Aorta (tissue), 5 donors: Measurements from ENCODE around the gene DCAF8. TPM values are rescaled to one million over a fixed set of nuclear protein-coding genes. Genes with fewer than 3 reads are reported as not detected.

Source experiments
- ATAC-seq: fragments of 200-7000 bp; cut with Tn5 transposase; one replicate; pipeline ENCODE4 v1.9.1; 2022; ENCODE audit warnings: moderate library complexity; ENCODE audit not compliant: low FRiP score
- DNase-seq, 2 donors: peaks; one replicate each; pipeline ENCODE4 v3.0.0-alpha.2; 2020
- H3K27ac ChIP-seq, 2 donors: one replicate each; pipeline ENCODE4 v1.5.1; 2013; ENCODE audit warnings: low read length in 2 of 2, mild to moderate bottlenecking in 2 of 2, moderate library complexity in 2 of 2, control low read depth in 1 of 2, inconsistent platforms in 1 of 2, low read depth in 1 of 2
- H3K27me3 ChIP-seq, 2 donors: one replicate each; pipeline ENCODE4 v1.6.1; 2013; ENCODE audit warnings: control low read depth in 1 of 2, low read length in 1 of 2, mild to moderate bottlenecking in 1 of 2, moderate library complexity in 1 of 2; ENCODE audit not compliant: insufficient read depth in 2 of 2, control insufficient read depth in 1 of 2
- H3K36me3 ChIP-seq, 2 donors: one replicate each; pipeline ENCODE4 v1.6.1; 2013; ENCODE audit warnings: control low read depth in 1 of 2, low read length in 1 of 2, mild to moderate bottlenecking in 1 of 2; ENCODE audit not compliant: insufficient read depth in 2 of 2, control insufficient read depth in 1 of 2
- H3K4me1 ChIP-seq, 2 donors: one replicate each; pipeline ENCODE4 v1.6.1; 2013; ENCODE audit warnings: low read length in 2 of 2, control low read depth in 1 of 2, mild to moderate bottlenecking in 1 of 2, moderate library complexity in 1 of 2; ENCODE audit not compliant: insufficient read depth in 2 of 2, control insufficient read depth in 1 of 2
- H3K4me3 ChIP-seq, 2 donors: one replicate each; pipeline ENCODE4 v1.5.1; 2013; ENCODE audit warnings: low read length in 2 of 2, control low read depth in 1 of 2, mild to moderate bottlenecking in 1 of 2
- H3K9me3 ChIP-seq: one replicate; pipeline ENCODE4 v1.6.1; 2013; ENCODE audit warnings: mild to moderate bottlenecking, low read length; ENCODE audit not compliant: control insufficient read depth
- WGBS, 2 donors: extraction: QIAGEN DNeasy Blood & Tissue Kit; methylation state at CpG; one replicate each; pipeline ENCODE4 v1.1.7; 2013; 5-methylcytosine and 5-hydroxymethylcytosine counted together
- intact Hi-C, 2 donors: fragments of 100-400 bp; cut with DNase I; formaldehyde crosslinking; loops; one replicate each; pipeline versions ENCODE4 v1.14.2 to v1.15.0; 2022
- polyA plus RNA-seq, 2 donors: library from polyadenylated mRNA; stranded (reverse); fragments of 200-250 nt; gene quantifications; one replicate each; pipeline ENCODE4 v1.2.3, GENCODE V29; 2013
- total RNA-seq, 2 donors: library from RNA; stranded (reverse); fragmentation: NEBNext Ultra II Directional; extraction: Animal tissue kit (Norgen Biotek cat#: 25700); gene quantifications; one replicate each; pipeline ENCODE4 v1.2.1, GENCODE V29; 2021
- donor health status: healthy with polysubstance abuse.
- donor health status: Bipolar disorder and iron deficiency.
- donor health status: DM: no; HTN: no; CAD: no.
- donor health status: DM: no; HTN: no; CAD: no.
- donor health status: DM: yes; HTN: yes; CAD: no.

The DCAF8 gene
- total and polyA plus RNA-seq, 4 donors = 39.2 to 152 (median 131) TPM

- peaks cover 0 to 3% of the 10 kb centered on the region in 2 donors for H3K4me1 ChIP-seq
- no peaks in the 10 kb centered on the region for H3K27me3 ChIP-seq
- no peak overlapping the region for H3K4me3 ChIP-seq
- H3K36me3 ChIP-seq = peaks cover 0 to 20% of the 10 kb centered on the region in 2 donors
- H3K27ac ChIP-seq = peak overlapping the region in 1 of 2 donors; percentile 41
- ATAC-seq (no peak), DNase-seq (no peak)
- intact Hi-C loops = loop anchor here in 1 of 2 donors (10.0 kb wide), 1 partner anchor 292 kb away; the partner anchor contains the start of gene TAGLN2
- no peaks in the 10 kb centered on the region for H3K9me3 ChIP-seq
These were observed 46.0 kb downstream of the DCAF8 start for GRCh38 chr1:160216301-160216700.

GRCh38 chr1:160214481-160215140 lies 47.7 kb downstream of the DCAF8 start:
- no peak overlapping the region for H3K4me3 ChIP-seq
- no peak overlapping the region for H3K27ac ChIP-seq
- ATAC-seq = no peak
- no peaks in the 10 kb centered on the region for H3K9me3 ChIP-seq
- WGBS, 2 donors = 71 to 78% methylated on average over 3 of the region's 3 CpGs
- peaks cover 0 to 20% of the 10 kb centered on the region in 2 donors for H3K36me3 ChIP-seq
- no peaks in the 10 kb centered on the region for H3K27me3 ChIP-seq
- peaks cover 0 to 4% of the 10 kb centered on the region in 2 donors for H3K4me1 ChIP-seq
- no peak for DNase-seq
- intact Hi-C loops = loop anchor here (5.0 to 10.0 kb wide), 2 partner anchors 33 to 290 kb away; partner anchors contain the start of gene TAGLN2 (in 1 of the 2)

- WGBS, 2 donors = 48 to 59% methylated on average over 10 of the region's 10 CpGs
- H3K9me3 ChIP-seq = no peaks in the 10 kb centered on the region
- peak overlapping the region in 1 of 2 donors; percentile 22 for H3K27ac ChIP-seq
- H3K4me1 ChIP-seq = peaks cover 0 to 7% of the 10 kb centered on the region in 2 donors
- no peak for ATAC-seq
- no peak overlapping the region for H3K4me3 ChIP-seq
- H3K36me3 ChIP-seq = peaks cover 0 to 20% of the 10 kb centered on the region in 2 donors
- H3K27me3 ChIP-seq = no peaks in the 10 kb centered on the region
- DNase-seq = no peak
- intact Hi-C loops = loop anchor here (5.0 to 10.0 kb wide), 2 partner anchors 36 to 286 kb away; partner anchors contain the start of gene TAGLN2 (in 1 of the 2)
These were observed 51.1 kb downstream of the DCAF8 start for GRCh38 chr1:160211046-160211790.

- H3K27me3 ChIP-seq = no peaks in the 10 kb centered on the region
- peaks cover 0 to 19% of the 10 kb centered on the region in 2 donors for H3K36me3 ChIP-seq
- no peak overlapping the region for H3K4me3 ChIP-seq
- DNase-seq = no peak
- no peak for ATAC-seq
- 13 to 16% methylated on average over 5 of the region's 5 CpGs for WGBS, 2 donors
- no peaks in the 10 kb centered on the region for H3K9me3 ChIP-seq
- peak overlapping the region in 1 of 2 donors; percentile 22 for H3K27ac ChIP-seq
- H3K4me1 ChIP-seq = peaks cover 0 to 7% of the 10 kb centered on the region in 2 donors
- intact Hi-C loops = loop anchor here (5.0 to 10.0 kb wide), 2 partner anchors 37 to 286 kb away; partner anchors contain the start of gene TAGLN2 (in 1 of the 2)
These were observed 51.8 kb downstream of the DCAF8 start for GRCh38 chr1:160210561-160210960.

GRCh38 chr1:160209321-160210046 lies 52.9 kb downstream of the DCAF8 start:
- 41 to 44% methylated on average over 7 of the region's 7 CpGs for WGBS, 2 donors
- no peak overlapping the region for H3K4me3 ChIP-seq
- H3K27ac ChIP-seq = peak overlapping the region in 1 of 2 donors; percentile 71
- DNase-seq (no peak), ATAC-seq (no peak)
- intact Hi-C loops = loop anchor here (5.0 to 10.0 kb wide), 3 partner anchors 38 to 285 kb away; partner anchors contain the start of genes DCAF8 (in 1 of the 2) and TAGLN2 (in 1 of the 2)
- H3K9me3 ChIP-seq = no peaks in the 10 kb centered on the region
- peaks cover 0 to 17% of the 10 kb centered on the region in 2 donors for H3K36me3 ChIP-seq
- H3K4me1 ChIP-seq = peaks cover 4 to 7% of the 10 kb centered on the region in 2 donors
- H3K27me3 ChIP-seq = no peaks in the 10 kb centered on the region

- Histone ChIP-seq H3K36me3 (peaks cover 0 to 15% of the 10 kb centered on the region in 2 donors), H3K4me3 (no peak overlapping the region), H3K27ac (peak overlapping the region in 1 of 2 donors; percentile 7), H3K9me3 (no peaks in the 10 kb centered on the region), H3K27me3 (no peaks in the 10 kb centered on the region), H3K4me1 (peaks cover 5 to 7% of the 10 kb centered on the region in 2 donors)
- DNase-seq (no peak), ATAC-seq (no peak)
- intact Hi-C loops = loop anchor here in 1 of 2 donors (5.0 kb wide), 1 partner anchor 54 kb away; the partner anchor contains the start of gene DCAF8
- WGBS, 2 donors = 36 to 48% methylated on average over 6 of the region's 6 CpGs
These were observed 53.6 kb downstream of the DCAF8 start for GRCh38 chr1:160208557-160209320.

- Histone ChIP-seq H3K27ac (peak overlapping the region in 1 of 2 donors; percentile 43), H3K36me3 (peaks cover 0 to 10% of the 10 kb centered on the region in 2 donors), H3K9me3 (no peaks in the 10 kb centered on the region), H3K27me3 (no peaks in the 10 kb centered on the region), H3K4me1 (peaks cover 5 to 7% of the 10 kb centered on the region in 2 donors), H3K4me3 (no peak overlapping the region)
- no peak for DNase-seq
- ATAC-seq = no peak
- WGBS, 2 donors = 48 to 53% methylated on average over 9 of the region's 9 CpGs
- intact Hi-C loops = loop anchor here in 1 of 2 donors (5.0 kb wide), 1 partner anchor 54 kb away; the partner anchor contains the start of gene DCAF8
These were observed 54.4 kb downstream of the DCAF8 start for GRCh38 chr1:160207771-160208556.
